Skeletal muscle satellite cell (primary cell): ENCODE data around the gene CTLA4.

Source experiments
- H3K27me3 ChIP-seq: 2 replicates; pipeline ENCODE4 v1.7.0; 2013; ENCODE audit warnings: low read length; ENCODE audit not compliant: control insufficient read depth, insufficient read depth
- H3K36me3 ChIP-seq: 2 replicates; pipeline ENCODE4 v1.7.0; 2013; ENCODE audit warnings: mild to moderate bottlenecking, control low read depth, low read length; ENCODE audit not compliant: insufficient read depth
- H3K4me1 ChIP-seq: 2 replicates; pipeline ENCODE4 v1.7.0; 2013; ENCODE audit warnings: low read length; ENCODE audit not compliant: control insufficient read depth, insufficient read depth
- H3K4me2 ChIP-seq: 2 replicates; pipeline ENCODE4 v1.7.0; 2013; ENCODE audit warnings: mild to moderate bottlenecking, low read length
- H3K4me3 ChIP-seq: 2 replicates; pipeline ENCODE4 v1.7.0; 2013; ENCODE audit warnings: low read length
- H3K9ac ChIP-seq: 2 replicates; pipeline ENCODE4 v1.7.0; 2013; ENCODE audit warnings: mild to moderate bottlenecking, low read depth, low read length, moderate library complexity
- H3K9me3 ChIP-seq: replicated peaks from 2 replicates; pipeline ENCODE4 v1.7.0; 2013; ENCODE audit warnings: mild to moderate bottlenecking, control low read depth, low read length

CTLA4 gene

GRCh38 chr2:203858176-203858575 lies 9.4 kb upstream of the CTLA4 start:
- H3K27me3 ChIP-seq, result peaks cover 21% of the 10 kb centered on the region
- no peaks in the 10 kb centered on the region for H3K9me3 ChIP-seq
- H3K9ac ChIP-seq, result no peak overlapping the region
- no peak overlapping the region for H3K4me3 ChIP-seq
- H3K4me2 ChIP-seq, result no peak overlapping the region
- H3K36me3 ChIP-seq, result no peaks in the 10 kb centered on the region
- H3K4me1 ChIP-seq, result no peaks in the 10 kb centered on the region

- Histone ChIP-seq H3K4me1 (no peaks in the 10 kb centered on the region), H3K4me3 (no peak overlapping the region), H3K4me2 (no peak overlapping the region), H3K36me3 (no peaks in the 10 kb centered on the region), H3K9me3 (no peaks in the 10 kb centered on the region), H3K27me3 (peaks cover 13% of the 10 kb centered on the region), H3K9ac (no peak overlapping the region)
Observed at GRCh38 chr2:203859030-203859789, 8.4 kb upstream of the CTLA4 start.

GRCh38 chr2:203861197-203861596 lies 6.4 kb upstream of the CTLA4 start:
- no peak overlapping the region for H3K9ac ChIP-seq
- H3K4me3 ChIP-seq, result no peak overlapping the region
- no peaks in the 10 kb centered on the region for H3K4me1 ChIP-seq
- H3K27me3 ChIP-seq, result peaks cover 15% of the 10 kb centered on the region
- H3K4me2 ChIP-seq, result no peak overlapping the region
- no peaks in the 10 kb centered on the region for H3K9me3 ChIP-seq
- no peaks in the 10 kb centered on the region for H3K36me3 ChIP-seq

- Histone ChIP-seq H3K9ac (no peak overlapping the region), H3K9me3 (no peaks in the 10 kb centered on the region), H3K4me1 (no peaks in the 10 kb centered on the region), H3K27me3 (peaks cover 17% of the 10 kb centered on the region), H3K4me3 (no peak overlapping the region), H3K36me3 (no peaks in the 10 kb centered on the region), H3K4me2 (no peak overlapping the region)
Observed at GRCh38 chr2:203861607-203862006, 6.0 kb upstream of the CTLA4 start.

GRCh38 chr2:203869223-203870042 lies 1.9 kb downstream of the CTLA4 start:
- Histone ChIP-seq H3K4me3 (no peak overlapping the region), H3K4me1 (no peaks in the 10 kb centered on the region), H3K27me3 (peaks cover 45% of the 10 kb centered on the region), H3K9ac (no peak overlapping the region), H3K9me3 (no peaks in the 10 kb centered on the region), H3K36me3 (no peaks in the 10 kb centered on the region), H3K4me2 (no peak overlapping the region)

- Histone ChIP-seq H3K4me3 (no peak overlapping the region), H3K27me3 (peaks cover 48% of the 10 kb centered on the region), H3K9ac (no peak overlapping the region), H3K4me2 (no peak overlapping the region), H3K4me1 (no peaks in the 10 kb centered on the region), H3K36me3 (no peaks in the 10 kb centered on the region), H3K9me3 (no peaks in the 10 kb centered on the region)
Observed at GRCh38 chr2:203870481-203870880, 2.9 kb downstream of the CTLA4 start.

- Histone ChIP-seq H3K4me1 (no peaks in the 10 kb centered on the region), H3K36me3 (no peaks in the 10 kb centered on the region), H3K4me2 (no peak overlapping the region), H3K9ac (no peak overlapping the region), H3K9me3 (no peaks in the 10 kb centered on the region), H3K4me3 (no peak overlapping the region), H3K27me3 (peaks cover 45% of the 10 kb centered on the region)
Observed at GRCh38 chr2:203870941-203871340, 3.4 kb downstream of the CTLA4 start.

GRCh38 chr2:203871371-203871983 lies 3.9 kb downstream of the CTLA4 start:
- Histone ChIP-seq H3K4me3 (no peak overlapping the region), H3K9me3 (no peaks in the 10 kb centered on the region), H3K4me1 (no peaks in the 10 kb centered on the region), H3K9ac (no peak overlapping the region), H3K36me3 (no peaks in the 10 kb centered on the region), H3K4me2 (no peak overlapping the region), H3K27me3 (peaks cover 42% of the 10 kb centered on the region)

- H3K27me3 ChIP-seq, result peaks cover 36% of the 10 kb centered on the region
- no peak overlapping the region for H3K9ac ChIP-seq
- H3K4me3 ChIP-seq, result no peak overlapping the region
- no peaks in the 10 kb centered on the region for H3K4me1 ChIP-seq
- H3K4me2 ChIP-seq, result no peak overlapping the region
- H3K36me3 ChIP-seq, result no peaks in the 10 kb centered on the region
- no peaks in the 10 kb centered on the region for H3K9me3 ChIP-seq
Observed at GRCh38 chr2:203873461-203873860, 5.9 kb downstream of the CTLA4 start.

GRCh38 chr2:203873921-203874631 lies 6.5 kb downstream of the CTLA4 start:
- H3K9me3 ChIP-seq, result no peaks in the 10 kb centered on the region
- H3K9ac ChIP-seq, result no peak overlapping the region
- H3K27me3 ChIP-seq, result peaks cover 32% of the 10 kb centered on the region
- no peaks in the 10 kb centered on the region for H3K4me1 ChIP-seq
- H3K4me2 ChIP-seq, result no peak overlapping the region
- H3K4me3 ChIP-seq, result no peak overlapping the region
- H3K36me3 ChIP-seq, result no peaks in the 10 kb centered on the region

GRCh38 chr2:203875471-203875870 lies 7.9 kb downstream of the CTLA4 start:
- Histone ChIP-seq H3K27me3 (peaks cover 31% of the 10 kb centered on the region), H3K4me1 (no peaks in the 10 kb centered on the region), H3K4me3 (no peak overlapping the region), H3K4me2 (no peak overlapping the region), H3K36me3 (no peaks in the 10 kb centered on the region), H3K9me3 (no peaks in the 10 kb centered on the region), H3K9ac (no peak overlapping the region)
